ENCODE data around the gene TTC21A.
A peak's percentile ranks its signal among the peaks of the same experiment; 100 is the strongest.

The TTC21A gene

DNA sequence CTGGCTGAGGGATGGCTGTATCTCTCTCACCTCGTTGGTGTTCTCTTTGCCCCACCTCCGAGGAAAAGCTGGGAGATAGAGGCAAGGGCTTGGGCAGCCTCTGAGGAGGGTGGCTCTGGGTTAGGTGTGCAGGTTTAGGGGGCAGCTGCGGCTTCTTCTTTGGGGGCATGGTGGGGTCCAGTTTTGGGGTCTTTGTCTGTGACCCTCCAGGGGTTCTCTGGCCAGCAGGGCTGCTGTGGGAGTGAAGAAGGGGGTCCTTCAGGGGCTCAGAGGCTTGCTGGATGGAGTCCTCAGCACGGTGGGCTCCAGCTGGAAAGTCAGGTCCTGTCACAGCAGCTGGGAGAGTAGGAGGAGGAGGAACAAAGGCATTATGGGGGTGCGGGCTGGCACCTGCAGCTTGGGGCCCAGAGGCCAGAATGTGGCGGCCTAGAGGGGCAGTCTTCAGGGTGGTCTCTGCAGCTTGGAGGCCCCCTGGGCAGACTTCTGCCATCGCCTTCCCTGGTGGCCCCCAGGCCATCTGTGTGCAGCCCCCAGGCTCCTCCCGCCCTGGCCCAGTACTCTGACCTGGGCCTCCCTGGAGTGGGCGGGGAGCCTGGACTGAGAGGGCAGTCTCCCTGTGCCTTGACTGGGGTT lies 78.0 kb downstream of the TTC21A start:
- Histone ChIP-seq H3K4me3 (ENCODE audit: low read depth, low read length) (no peak overlapping the region), H3K9me3 (ENCODE audit: severe bottlenecking) (no peaks in the 10 kb centered on the region), H3K27me3 (ENCODE audit: insufficient read depth, low read depth, severe bottlenecking) (no peaks in the 10 kb centered on the region), H3K36me3 (no peaks in the 10 kb centered on the region), H3K27ac (peak overlapping the region; percentile 90; the same call in 1 of the 2 replicates)
- no peak for DNase-seq
- TF ChIP-seq, protein P1, sequence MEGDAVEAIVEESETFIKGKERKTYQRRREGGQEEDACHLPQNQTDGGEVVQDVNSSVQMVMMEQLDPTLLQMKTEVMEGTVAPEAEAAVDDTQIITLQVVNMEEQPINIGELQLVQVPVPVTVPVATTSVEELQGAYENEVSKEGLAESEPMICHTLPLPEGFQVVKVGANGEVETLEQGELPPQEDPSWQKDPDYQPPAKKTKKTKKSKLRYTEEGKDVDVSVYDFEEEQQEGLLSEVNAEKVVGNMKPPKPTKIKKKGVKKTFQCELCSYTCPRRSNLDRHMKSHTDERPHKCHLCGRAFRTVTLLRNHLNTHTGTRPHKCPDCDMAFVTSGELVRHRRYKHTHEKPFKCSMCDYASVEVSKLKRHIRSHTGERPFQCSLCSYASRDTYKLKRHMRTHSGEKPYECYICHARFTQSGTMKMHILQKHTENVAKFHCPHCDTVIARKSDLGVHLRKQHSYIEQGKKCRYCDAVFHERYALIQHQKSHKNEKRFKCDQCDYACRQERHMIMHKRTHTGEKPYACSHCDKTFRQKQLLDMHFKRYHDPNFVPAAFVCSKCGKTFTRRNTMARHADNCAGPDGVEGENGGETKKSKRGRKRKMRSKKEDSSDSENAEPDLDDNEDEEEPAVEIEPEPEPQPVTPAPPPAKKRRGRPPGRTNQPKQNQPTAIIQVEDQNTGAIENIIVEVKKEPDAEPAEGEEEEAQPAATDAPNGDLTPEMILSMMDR (IDR thresholded peaks at IDR 0.05; ENCODE audit: low read depth, low read length): no peak

DNA sequence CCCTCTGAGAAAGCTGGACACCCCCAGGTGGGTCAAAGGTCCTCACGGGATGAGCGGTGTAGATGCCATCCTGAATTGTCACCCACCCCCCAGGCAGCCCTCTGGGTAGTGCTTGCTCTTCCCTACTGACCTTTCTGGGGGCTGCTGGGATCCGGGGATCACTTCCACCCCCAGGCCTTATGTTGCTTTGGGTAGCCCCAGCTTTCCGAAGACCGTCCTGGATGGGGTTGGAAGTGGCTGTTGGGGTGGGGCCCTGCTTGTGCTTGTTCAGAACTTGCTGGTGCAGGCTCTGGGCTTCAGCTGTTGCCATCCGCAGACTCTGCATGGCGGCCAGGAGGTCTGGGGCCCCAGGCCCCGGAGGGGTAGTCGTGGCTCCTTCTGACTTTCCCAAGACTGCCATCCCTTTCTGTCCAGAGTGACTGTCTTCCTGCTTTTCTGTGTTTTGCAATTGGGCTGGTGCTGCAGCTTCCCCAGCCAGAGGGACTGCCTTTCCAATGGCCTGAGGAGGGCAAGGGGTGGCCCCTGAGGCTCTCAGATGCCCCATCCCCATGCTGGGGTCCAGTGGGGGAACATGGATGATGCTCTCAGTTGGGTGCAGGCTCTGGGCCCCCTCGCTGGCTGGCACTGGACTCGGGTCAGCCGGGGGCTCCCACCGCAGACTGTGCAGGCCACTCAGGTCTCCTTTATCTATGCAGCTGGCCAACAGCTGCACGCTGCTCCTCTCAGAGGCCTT lies 78.6 kb downstream of the TTC21A start:
- H3K4me3 ChIP-seq (ENCODE audit: low read depth, low read length): no peak overlapping the region
- H3K27ac ChIP-seq: no peak overlapping the region
- no peaks in the 10 kb centered on the region for H3K27me3 ChIP-seq (ENCODE audit: insufficient read depth, low read depth, severe bottlenecking)
- no peaks in the 10 kb centered on the region for H3K36me3 ChIP-seq
- TF ChIP-seq, protein P1 (IDR thresholded peaks at IDR 0.05; ENCODE audit: low read depth, low read length): no peak
- no peak for DNase-seq
- no peaks in the 10 kb centered on the region for H3K9me3 ChIP-seq (ENCODE audit: severe bottlenecking)

DNA sequence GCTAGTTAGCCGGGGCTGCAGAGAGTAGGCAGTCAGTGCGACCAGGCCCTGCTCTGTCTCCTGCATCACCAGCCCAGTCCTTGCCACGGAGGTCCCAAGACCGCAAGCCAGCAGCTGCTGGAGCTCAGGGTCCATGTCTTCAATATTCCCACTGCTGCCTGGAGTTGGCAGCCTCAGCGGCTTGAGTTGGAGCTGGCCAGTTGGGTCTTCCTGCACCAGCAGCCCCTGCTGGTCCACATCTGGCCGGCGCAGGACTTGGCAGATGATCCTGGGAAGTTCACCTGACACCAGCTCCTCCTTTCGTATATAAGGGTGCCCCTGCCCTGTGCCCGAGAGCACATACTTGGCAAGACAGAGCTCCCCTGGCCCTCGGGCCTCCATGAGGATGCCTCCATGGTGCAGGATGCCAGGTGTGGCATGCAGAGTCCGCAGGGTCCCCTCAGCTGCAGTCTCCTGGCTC lies 79.2 kb downstream of the TTC21A start:
- H3K27me3 ChIP-seq (ENCODE audit: insufficient read depth, low read depth, severe bottlenecking): no peaks in the 10 kb centered on the region
- no peak overlapping the region for H3K27ac ChIP-seq
- H3K9me3 ChIP-seq (ENCODE audit: severe bottlenecking): no peaks in the 10 kb centered on the region
- no peaks in the 10 kb centered on the region for H3K36me3 ChIP-seq
- TF ChIP-seq, protein P1 (IDR thresholded peaks at IDR 0.05; ENCODE audit: low read depth, low read length): no peak
- H3K4me3 ChIP-seq (ENCODE audit: low read depth, low read length): no peak overlapping the region
- DNase-seq: no peak

DNA sequence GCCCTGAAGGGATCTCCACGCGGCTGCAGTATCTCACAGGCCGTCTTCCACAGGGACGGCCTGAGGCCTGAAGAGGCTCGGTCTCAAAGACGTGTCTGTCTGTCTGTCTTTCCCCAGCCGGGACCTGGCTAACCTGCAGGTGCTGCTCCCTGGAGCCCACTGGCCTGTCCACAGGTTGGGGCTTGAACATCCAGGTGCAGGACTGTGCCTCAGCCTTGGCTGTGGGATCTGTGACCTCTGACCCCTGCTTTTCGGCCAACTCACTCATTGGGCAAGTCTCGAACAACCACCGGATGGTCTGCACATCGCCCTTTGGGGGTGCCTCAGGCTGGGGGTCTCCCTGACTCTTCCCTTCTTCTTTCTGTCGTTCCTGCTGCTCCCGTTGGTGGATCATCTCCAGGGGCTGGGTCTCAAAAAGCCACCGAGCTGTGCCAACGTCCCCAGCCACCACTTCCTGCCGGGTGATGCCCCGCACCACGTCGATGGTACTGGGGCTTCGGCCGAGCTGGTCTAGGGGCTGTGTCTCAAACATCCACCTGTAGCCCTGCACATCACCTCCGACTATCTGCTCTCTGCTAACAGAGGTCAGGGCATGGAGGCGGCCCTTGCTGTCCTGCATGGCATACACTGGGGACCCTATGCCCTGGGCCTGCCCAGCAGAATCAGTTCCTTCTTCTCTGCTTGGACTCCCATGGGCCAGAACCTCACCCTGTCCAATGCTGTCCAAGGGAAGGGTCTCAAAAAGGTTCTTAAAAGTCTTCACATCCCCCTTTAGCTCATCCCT lies 80.1 kb downstream of the TTC21A start:
- H3K27me3 ChIP-seq (ENCODE audit: insufficient read depth, low read depth, severe bottlenecking): no peaks in the 10 kb centered on the region
- no peak for DNase-seq
- no peak overlapping the region for H3K4me3 ChIP-seq (ENCODE audit: low read depth, low read length)
- no peaks in the 10 kb centered on the region for H3K9me3 ChIP-seq (ENCODE audit: severe bottlenecking)
- no peaks in the 10 kb centered on the region for H3K36me3 ChIP-seq
- no peak overlapping the region for H3K27ac ChIP-seq
- TF ChIP-seq, protein P1 (IDR thresholded peaks at IDR 0.05; ENCODE audit: low read depth, low read length): no peak

Data from WERI-Rb-1 (cell line).